ENCODE data around the gene TRAPPC2L.

TRAPPC2L gene

DNA sequence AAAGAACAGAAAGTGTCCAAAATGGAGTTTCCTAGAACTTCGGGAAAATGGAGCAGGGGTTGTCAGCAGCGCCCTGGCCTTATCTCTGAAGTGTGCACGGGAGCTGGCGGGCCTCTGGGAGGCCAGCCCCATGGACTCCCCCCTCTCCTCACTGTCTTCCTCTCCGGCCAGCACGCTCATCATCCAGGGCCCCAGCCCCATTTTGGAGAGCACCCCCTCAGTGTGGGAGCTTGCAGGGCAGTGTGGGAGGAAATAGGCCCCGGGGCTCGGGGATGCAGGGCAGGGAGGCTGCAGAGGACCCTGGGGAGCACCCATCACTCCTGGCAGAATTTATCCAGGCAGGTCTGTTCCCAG lies 14.4 kb downstream of the TRAPPC2L start:
- no peak for TF ChIP-seq CTCF (IDR thresholded peaks at IDR 0.05; ENCODE audit: low read depth, low read length, missing control alignments)
- in situ Hi-C loops (cut with HindIII; ENCODE audit: low pct_ligation_motif_present, low sequenced_read_pairs): no loop called here
- Histone ChIP-seq H3K27ac (no peak overlapping the region), H3K27me3 (replicated peaks) (peaks cover 4% of the 10 kb centered on the region), H3K4me3 (ENCODE audit: low read depth, low read length) (no peak overlapping the region), H3K36me3 (replicated peaks) (no peaks in the 10 kb centered on the region)
- DNase-seq: no peak

GRCh38 chr16:88871730-88872416 lies 14.9 kb downstream of the TRAPPC2L start:
- Histone ChIP-seq H3K27me3 (replicated peaks) (peaks cover 8% of the 10 kb centered on the region), H3K36me3 (replicated peaks) (no peaks in the 10 kb centered on the region), H3K27ac (no peak overlapping the region), H3K4me3 (ENCODE audit: low read depth, low read length) (no peak overlapping the region)
- no peak for DNase-seq
- in situ Hi-C loops (cut with HindIII; ENCODE audit: low pct_ligation_motif_present, low sequenced_read_pairs): no loop called here
- TF ChIP-seq CTCF (IDR thresholded peaks at IDR 0.05; ENCODE audit: low read depth, low read length, missing control alignments): no peak

DNA sequence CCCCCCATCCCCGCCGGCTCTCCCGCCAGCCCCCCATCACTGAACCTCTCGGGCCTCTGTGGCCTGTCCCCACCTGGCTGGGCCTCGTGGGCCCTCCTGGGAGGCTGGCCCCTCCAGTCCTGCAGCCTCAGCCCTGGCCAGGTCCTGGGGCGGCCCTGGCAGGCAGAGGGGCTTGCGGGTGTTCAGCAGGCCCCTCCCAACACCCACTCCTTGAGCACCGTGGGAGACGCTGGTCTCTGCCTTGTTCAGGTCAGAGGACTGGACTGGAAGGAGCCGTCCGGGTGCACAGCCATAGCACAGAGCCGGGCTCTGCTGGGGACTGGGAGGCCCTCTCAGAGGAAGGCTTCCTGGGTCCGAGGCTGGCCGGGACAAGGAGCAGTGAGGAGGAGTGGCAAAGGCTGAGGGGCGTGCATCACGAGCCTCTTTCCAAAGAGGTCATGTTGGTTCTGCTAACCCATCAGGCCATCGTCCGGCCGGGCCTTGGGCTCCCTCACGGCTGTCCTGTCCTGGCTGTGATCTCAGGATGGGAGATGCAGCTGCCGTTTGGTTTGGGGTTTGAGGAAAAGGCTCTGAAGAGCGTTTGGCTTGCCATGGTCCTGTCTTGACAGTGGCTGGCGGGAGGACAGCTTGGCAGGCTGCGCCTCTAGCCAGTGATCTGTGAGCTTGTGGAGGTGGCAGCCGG lies 15.9 kb downstream of the TRAPPC2L start:
- in situ Hi-C loops (cut with HindIII; ENCODE audit: low pct_ligation_motif_present, low sequenced_read_pairs): no loop called here
- Histone ChIP-seq H3K27ac (no peak overlapping the region), H3K4me3 (ENCODE audit: low read depth, low read length) (no peak overlapping the region), H3K36me3 (replicated peaks) (no peaks in the 10 kb centered on the region), H3K27me3 (replicated peaks) (peaks cover 8% of the 10 kb centered on the region)
- no peak for DNase-seq
- no peak for TF ChIP-seq CTCF (IDR thresholded peaks at IDR 0.05; ENCODE audit: low read depth, low read length, missing control alignments)

DNA sequence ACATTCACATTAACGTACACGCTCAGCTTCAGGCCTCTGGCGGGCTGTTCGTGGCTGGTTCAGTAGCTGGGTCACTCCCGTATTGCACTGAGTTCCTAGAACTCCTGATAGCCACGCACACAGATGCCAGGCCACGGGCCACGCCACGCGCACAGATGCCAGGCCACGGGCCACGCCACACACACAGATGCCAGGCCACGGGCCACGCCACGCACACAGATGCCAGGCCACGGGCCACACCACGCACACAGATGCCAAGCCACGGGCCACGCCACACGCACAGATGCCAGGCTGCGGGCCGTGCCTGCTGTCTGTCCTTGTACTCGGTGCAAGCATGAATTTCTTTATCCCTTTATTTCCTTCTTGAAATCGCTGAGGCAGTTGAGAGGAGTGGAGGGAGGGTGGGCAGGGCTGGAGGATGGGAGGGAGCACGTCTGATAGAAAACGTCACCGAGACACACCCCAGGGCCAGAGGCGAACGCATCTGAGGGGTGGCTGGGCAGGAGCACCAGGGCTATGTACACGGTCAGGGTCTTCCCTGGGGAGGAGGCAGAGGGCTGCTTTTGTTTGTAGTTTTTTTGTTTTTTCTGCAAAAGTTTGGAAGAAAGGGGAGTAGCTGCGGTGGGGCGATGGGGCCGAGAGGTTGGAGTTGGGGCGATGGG lies 18.1 kb downstream of the TRAPPC2L start:
- peaks cover 16% of the 10 kb centered on the region for H3K27me3 ChIP-seq (replicated peaks)
- no peak for TF ChIP-seq CTCF (IDR thresholded peaks at IDR 0.05; ENCODE audit: low read depth, low read length, missing control alignments)
- no peaks in the 10 kb centered on the region for H3K36me3 ChIP-seq (replicated peaks)
- in situ Hi-C loops (cut with HindIII; ENCODE audit: low pct_ligation_motif_present, low sequenced_read_pairs): no loop called here
- H3K27ac ChIP-seq: no peak overlapping the region
- no peak overlapping the region for H3K4me3 ChIP-seq (ENCODE audit: low read depth, low read length)
- DNase-seq: no peak

- no peak for DNase-seq
- Histone ChIP-seq H3K36me3 (replicated peaks) (no peaks in the 10 kb centered on the region), H3K27ac (no peak overlapping the region), H3K4me3 (ENCODE audit: low read depth, low read length) (no peak overlapping the region), H3K27me3 (replicated peaks) (peaks cover 20% of the 10 kb centered on the region)
- in situ Hi-C loops (cut with HindIII; ENCODE audit: low pct_ligation_motif_present, low sequenced_read_pairs): no loop called here
- no peak for TF ChIP-seq CTCF (IDR thresholded peaks at IDR 0.05; ENCODE audit: low read depth, low read length, missing control alignments)
Observed at GRCh38 chr16:88875703-88876234, 18.8 kb downstream of the TRAPPC2L start.
